CMK (cell line): Measurements from ENCODE around the gene SS18L1.

ENCODE experiments used
- DNase-seq: peaks from one replicate; pipeline ENCODE4 v3.0.0-alpha.2; 2010; ENCODE audit warnings: low read depth

Gene SS18L1

GRCh38 chr20:62226707-62227590 lies 83.4 kb downstream of the SS18L1 start:
- no peak for DNase-seq

- DNase-seq: no peak
These were observed 84.0 kb downstream of the SS18L1 start for GRCh38 chr20:62227591-62227976.

DNA sequence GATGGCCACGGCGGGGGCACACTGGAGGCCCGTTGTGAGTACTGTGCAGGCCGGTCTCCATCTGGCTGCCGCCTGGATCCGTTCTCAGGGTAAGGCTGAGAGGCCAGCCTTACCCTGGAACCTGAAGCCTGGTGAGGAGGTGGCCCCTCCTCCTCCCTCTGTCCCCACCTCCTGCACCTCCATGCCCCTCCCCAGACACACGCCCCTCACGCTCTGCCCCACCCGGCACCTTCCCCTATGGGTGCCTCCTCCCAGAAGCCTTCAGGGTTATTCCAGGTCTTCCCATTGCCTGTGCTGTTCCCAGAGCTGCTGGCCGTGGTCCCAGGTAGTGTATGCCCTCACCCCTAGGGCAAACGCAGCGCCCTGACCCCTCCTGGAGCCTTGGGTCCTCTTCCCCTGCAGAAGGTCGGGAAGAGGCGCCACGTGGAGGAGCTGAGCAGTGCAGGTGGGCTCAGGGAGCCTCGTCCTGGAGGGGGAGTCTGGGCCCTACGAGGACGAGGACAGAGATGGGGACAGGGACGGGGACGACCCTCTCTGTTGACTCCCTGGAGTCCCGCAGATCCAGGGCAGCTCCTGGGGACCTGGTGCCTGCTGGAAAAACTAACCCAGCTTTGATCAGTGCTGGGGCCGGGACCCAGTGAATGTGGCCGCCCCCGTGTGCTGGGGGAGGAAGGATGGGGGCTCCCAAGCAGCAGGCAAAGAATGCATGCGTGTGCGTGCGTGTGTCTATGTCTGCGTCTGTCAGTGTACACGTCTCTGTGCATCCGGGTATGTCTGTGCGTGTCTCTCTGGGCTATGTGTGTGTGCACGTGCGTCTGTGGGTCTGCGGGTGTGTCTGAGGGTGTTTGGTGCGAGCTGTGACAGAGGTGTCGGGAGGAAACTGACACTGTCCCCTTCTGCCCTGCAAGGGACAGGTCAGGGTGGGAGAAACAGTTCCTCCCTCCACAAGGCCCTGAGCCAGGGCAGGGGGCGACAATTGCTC lies 84.7 kb downstream of the SS18L1 start:
- no peak for DNase-seq

DNA sequence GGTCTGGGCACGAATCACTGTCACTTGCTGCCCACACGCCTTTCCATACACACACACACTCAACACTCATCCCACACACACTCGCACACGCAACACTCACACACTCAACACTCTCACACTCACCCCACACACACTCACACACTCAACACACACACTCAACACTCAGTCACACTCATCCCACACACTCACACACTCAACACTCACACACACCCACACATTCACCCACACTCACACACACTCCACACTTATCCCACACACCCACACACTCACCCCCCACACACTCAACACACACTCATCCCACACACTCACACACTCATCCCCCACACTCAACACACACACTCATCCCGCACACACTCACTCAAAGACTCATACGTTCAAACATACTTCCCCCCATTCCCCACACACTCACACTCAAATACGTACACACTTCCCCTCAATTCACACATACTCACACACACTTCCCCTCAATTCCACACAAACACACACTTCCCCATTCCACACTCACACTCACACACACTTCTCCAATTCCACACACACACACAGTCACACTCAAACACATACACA lies 85.5 kb downstream of the SS18L1 start:
- no peak for DNase-seq

- no peak for DNase-seq
These were observed 86.1 kb downstream of the SS18L1 start for GRCh38 chr20:62229667-62230066.

DNA sequence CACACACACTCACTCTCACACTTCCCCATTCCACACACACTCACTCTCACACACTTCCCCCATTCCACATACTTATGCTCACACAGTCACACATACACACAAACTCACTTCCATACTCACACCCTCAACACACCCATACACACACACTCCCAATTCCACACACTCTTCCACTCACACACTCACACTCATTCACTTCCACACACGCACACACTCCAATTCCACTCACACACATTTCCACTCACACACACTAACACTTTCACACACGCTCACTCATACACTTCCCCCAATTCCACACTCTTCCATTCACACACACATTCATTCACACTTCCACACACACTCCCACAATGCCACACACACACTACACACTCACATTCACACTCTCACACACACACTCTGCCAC lies 86.7 kb downstream of the SS18L1 start:
- no peak for DNase-seq

GRCh38 chr20:62230696-62231095 lies 87.1 kb downstream of the SS18L1 start:
- no peak for DNase-seq

GRCh38 chr20:62231292-62231691 lies 87.7 kb downstream of the SS18L1 start:
- no peak for DNase-seq
